ENCODE measurements around the gene PHF21A.

DNA sequence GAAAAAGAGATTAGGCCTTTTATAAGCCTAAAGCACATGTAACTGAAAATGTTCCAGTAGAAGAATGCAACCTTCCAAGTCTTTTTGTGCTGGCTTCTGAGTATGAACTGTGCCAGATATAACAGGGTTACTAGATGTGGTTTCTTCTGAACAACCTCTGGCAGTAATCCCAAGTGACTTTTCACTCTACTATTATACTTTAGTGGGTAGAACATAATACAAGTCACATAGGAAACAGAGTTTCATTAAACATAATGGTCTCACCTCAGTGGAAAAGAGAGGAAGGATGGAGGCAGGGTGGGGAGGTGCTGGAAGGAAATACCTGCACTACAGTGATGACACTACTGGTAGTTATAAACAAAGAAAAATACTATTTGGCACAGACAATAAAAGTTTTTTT, 81.3 kb downstream of the PHF21A start:
- TF ChIP-seq CTCF (conservative IDR thresholded peaks at IDR 0.05; ENCODE audit: low read length) (no peak), EZH2phosphoT487 (IDR thresholded peaks at IDR 0.05; ENCODE audit: borderline replicate concordance, low read depth, low read length) (no peak)
